Hypothalamus (tissue), 51 donors: ENCODE results near the gene DRC3.
A peak's percentile ranks its signal among the peaks of the same experiment; 100 is the strongest.

Source experiments
- DNase-seq, 51 donors: peaks; one replicate each; lab custom pipeline; 2025; lab: John Stamatoyannopoulos, UW

DRC3 gene

GRCh38 chr17:17964710-17965109 lies 8.0 kb upstream of the DRC3 start:
- DNase-seq, result no peak

GRCh38 chr17:17965152-17965721 lies 7.4 kb upstream of the DRC3 start:
- peak in 1 of 51 donors; percentile 14 for DNase-seq

DNA sequence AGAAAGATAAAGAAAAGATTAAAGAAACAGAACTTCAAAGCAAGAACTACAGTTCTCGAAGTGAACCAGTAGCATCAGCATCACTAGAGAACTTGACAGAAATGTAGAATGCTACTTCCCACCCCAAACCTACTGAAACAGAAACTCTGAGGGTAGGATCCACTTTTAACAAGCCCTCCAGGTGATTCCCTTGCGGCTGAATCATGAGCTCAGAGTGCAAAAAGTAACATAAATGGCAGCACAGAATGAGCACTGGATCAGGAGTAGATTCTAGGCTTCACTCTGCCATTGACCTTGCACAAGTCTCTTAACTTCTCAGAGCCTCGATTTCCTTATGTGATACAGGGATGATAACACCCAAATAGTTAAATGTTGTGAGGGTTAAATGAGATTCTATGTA lies 6.3 kb upstream of the DRC3 start:
- no peak for DNase-seq

- no peak for DNase-seq
Observed at GRCh38 chr17:17970699-17971430, 1.8 kb upstream of the DRC3 start.

DNA sequence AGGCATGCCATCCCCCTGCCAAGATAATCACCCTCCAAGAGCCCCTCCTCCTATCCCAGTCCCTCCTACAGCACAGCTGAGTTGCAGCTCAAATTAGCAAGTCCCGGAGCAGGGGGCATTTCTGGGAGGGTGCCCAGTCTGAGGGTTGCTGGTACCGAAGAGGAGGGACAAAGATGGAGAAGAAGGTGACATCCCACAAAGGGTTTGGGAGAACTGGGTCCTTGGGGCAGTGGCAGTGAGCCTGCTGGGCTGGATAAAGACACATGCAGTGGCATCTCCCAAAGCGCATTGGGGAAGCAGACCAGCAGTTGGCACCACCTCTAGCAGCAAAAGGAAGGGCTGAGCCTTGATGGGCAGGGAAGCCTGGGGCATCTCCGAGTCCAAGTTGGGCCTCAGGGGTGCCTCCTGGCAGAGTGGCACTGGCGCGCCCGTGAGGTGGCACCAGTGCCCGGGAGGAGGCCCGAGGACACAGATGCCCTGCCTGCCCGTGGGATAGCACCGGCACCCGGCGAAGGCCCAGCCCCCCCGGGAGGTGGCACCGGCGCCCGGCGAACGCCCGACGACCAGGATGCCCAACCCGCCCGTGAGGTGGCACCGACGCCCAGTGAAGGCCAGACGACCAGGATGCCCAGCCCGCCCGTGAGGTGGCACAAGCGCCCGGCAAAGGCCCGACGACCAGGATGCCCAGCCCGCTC lies 1.1 kb upstream of the DRC3 start:
- peak in 25 of 51 donors; percentile 22 to 76 (median 55) for DNase-seq

DNA sequence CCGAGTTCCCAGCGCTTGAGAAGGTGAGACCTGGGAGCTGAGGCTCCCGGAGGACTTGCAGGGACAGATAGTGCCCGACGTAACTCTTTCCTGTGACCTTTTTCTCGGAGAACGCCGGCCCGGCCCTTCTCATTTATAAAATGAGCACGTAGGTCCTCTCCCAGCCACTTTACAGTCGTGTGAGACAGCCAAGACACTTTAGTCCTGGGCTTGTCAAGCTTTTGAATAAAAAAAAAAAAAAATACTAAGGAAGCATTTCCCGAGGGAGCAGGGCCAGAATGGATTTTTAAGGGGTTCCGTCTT lies 241 bp downstream of the DRC3 start:
- no peak for DNase-seq

GRCh38 chr17:17975436-17975835 lies 2.8 kb downstream of the DRC3 start:
- no peak for DNase-seq

DNA sequence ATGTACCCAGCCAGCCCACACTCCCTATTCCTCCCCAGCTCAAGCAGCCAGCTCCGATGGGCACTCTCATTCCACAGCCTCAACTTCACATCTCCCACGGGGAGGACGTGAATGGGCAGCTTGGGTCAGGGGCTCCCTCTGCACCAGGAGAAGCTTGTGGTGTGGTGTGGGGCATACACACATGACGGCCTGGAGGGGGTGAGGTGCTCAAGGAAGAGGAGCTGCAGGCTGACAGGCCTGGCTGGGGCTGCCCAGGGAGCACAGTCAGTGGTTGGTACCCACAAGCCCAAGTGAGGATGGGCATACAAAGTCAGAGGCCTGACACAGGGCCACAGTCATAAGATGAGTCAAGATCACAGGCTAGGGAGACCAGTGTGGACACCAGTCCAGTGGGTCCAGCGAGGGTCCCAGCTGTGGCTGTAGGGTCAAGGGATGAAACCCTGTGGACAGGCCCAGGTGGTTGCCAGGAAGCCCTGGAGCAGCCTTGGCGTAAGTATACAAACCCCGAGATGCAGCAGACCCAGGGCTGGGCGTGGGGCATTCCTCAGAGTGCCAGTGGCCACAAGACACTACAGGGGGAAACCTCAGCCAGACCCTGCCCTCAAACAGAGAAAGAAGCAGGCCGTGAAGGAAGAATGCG lies 4.4 kb downstream of the DRC3 start:
- no peak for DNase-seq

- DNase-seq, result no peak
Observed at GRCh38 chr17:17978481-17979424, 6.1 kb downstream of the DRC3 start.

DNA sequence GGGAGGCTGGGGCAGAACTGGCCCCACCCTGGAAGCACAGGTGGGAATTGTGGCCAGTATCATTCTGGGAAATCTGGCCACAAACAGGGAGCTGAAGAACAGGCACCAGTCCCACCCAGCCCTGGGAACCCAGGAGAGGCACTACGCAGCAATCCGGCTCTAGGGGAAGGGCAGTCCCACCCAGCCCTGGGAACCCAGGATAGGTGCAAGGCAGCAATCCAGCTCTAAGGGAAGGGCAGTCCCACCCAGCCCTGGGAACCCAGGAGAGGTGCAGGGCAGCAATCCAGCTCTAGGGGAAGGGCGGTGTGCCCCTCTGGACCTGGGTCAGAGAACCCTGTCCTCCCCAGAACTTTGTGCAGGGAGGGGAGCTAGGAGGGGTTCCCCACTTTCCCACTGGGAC lies 7.1 kb downstream of the DRC3 start:
- DNase-seq, result no peak

DNA sequence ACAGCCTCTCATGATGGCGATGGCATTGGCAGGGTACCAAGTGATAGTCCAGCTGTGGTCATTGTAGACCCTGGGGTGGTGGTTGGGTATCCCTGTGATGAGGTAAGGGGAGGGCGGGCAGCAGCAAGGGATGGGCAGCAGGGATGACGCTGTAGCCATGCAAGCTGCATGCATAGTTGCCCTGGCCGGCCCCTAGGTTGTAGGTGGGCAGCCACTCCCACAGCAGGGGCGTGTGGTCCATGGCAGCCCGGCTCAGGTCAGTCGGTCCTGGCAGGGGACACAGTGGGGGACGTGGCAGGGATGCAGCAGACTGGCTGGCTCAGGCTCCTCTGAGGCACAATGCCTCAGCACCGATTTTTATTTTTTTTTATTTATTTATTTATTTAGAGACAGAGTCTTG lies 8.7 kb downstream of the DRC3 start:
- DNase-seq, result no peak

DNA sequence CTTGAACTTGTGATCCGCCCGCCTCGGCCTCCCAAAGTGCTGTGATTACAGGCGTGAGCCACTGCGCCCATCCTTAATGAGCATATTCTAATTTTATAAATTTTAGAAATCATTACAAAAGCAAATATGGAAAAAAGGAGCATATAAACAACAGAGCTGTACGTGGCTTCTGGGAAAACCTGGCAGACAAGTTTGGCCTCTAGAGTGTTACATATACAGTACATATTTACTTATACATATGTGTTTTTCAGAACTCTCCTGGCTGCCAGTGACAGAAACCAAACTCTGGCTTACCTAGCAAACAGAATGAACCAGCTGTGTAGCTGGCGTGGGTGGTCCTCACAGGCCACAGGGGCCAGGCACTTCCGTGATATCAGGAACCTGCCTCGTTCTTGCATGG lies 10.1 kb downstream of the DRC3 start:
- DNase-seq, result no peak

DNA sequence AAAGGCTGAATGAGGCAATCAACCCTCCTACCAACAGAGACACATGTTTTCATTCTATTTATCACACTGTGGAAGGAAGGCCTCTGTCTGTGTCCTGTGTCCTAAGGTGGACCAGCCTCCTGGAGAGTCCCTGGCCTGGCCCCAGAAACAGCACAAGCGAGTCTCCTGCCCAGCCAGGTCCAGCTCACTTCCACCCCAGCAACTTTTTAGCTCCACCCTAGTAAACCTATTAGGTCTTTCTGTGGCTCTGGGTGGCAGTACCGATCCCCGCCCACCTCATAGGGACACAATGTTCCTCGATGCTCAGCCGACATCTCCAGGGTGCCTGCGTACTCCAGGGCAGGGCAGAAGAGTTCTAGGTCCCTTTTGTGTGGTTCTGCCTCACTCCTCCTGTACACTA lies 10.7 kb downstream of the DRC3 start:
- no peak for DNase-seq

DNA sequence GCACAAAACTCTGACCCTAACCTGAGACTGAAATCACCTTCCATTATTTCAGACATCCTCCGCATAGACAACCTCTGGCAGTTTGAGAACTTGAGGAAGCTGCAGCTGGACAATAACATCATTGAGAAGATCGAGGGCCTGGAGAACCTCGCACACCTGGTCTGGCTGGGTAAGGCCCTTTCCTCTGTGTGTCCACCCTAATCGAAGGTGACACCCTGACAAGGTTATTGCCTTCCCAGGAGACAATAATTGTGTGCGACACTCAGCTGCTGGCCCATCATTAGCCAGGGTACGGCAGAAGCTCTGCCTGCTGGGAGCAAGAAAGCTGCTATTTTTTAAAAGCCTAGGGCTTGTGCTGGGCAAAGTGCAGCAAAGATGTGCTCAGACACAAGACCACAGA lies 11.1 kb downstream of the DRC3 start:
- DNase-seq, result no peak

DNA sequence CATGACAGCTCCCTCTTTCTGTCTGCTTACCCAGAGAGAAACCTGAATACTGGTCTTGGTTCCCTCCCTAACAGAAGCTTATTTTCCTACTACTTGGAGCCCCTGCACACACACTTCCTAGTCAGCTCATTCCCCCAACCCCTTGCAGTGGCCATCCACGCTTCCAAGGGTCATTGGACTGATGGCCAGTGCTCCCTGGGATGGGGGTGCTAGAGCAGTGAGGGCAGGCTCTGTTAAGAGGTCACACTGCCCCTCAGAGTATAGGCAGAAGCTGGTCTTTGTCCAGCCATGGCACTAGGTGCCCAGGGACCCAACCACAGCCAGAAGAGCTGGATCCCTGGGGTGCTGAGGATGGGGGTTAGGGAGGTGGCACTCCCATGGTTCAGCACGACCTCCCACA lies 12.5 kb downstream of the DRC3 start:
- no peak for DNase-seq

DNA sequence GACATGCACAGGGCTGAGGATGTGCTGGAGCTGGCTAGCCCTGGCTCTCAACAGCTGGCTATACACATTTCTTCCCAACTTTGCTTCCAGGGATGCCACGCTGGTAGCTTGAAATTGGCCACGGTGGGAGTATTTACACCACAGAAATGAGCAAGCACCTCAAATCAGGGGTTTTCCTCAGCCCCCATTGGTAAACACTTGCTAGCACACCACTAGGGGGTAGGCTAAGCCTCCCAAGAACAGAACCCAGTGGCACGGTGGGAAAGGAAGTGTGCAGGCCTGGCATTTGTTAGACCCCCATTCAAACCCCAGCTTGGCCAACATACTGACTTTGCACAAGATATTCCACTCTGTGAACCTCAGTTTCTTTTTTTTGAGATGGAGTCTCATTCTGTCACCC lies 12.9 kb downstream of the DRC3 start:
- DNase-seq, result no peak

- DNase-seq, result no peak
Observed at GRCh38 chr17:17987187-17987896, 14.7 kb downstream of the DRC3 start.

- DNase-seq, result no peak
Observed at GRCh38 chr17:17987901-17988300, 15.2 kb downstream of the DRC3 start.

DNA sequence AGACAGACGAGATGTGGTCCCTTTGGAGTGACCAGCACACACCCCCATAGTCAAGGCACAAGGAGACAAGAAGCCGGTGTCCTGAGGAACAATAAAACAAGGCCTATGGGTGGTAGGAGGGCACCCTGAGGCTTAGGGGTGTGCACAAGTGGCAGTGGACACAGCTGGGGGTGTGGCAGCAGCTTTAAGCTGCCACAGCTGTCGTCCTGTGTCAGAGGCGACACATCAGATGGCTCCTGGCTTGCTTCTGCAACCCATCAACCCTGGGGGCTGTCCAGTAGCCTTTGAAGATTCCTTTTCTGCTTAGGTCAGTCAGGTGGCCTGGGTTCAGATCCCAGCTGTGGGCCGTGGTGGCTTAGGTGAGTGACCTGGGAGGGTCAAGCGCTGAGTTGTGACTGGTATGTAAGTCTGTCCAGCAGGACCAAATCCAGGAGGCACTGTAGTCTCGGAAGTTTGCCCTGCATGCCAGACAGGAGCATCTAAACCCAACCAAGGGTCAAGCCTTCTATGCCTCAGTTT lies 15.8 kb downstream of the DRC3 start:
- DNase-seq, result no peak

- DNase-seq, result no peak
Observed at GRCh38 chr17:17989081-17989480, 16.4 kb downstream of the DRC3 start.
